Mucosa of gallbladder (tissue), 1 donor: Measurements from ENCODE around the gene APH1A. TPM values are rescaled to one million over a fixed set of nuclear protein-coding genes. Genes with fewer than 3 reads are reported as not detected.
"Not testable (repeated sequence)": the region's sequence is repeated elsewhere in the genome, so short reads cannot be mapped to it uniquely, and the experiment has no call there.

ENCODE experiments used
- DNase-seq: peaks from one replicate; pipeline ENCODE4 v3.0.0-alpha.2; 2020; ENCODE audit warnings: low spot score
- total RNA-seq: library from RNA; stranded (reverse); gene quantifications from one replicate; pipeline ENCODE4 v1.2.1, GENCODE V29; 2021
- donor health status: DM: no; HTN: no; CAD: no.

APH1A gene
- 145 TPM for total RNA-seq

DNA sequence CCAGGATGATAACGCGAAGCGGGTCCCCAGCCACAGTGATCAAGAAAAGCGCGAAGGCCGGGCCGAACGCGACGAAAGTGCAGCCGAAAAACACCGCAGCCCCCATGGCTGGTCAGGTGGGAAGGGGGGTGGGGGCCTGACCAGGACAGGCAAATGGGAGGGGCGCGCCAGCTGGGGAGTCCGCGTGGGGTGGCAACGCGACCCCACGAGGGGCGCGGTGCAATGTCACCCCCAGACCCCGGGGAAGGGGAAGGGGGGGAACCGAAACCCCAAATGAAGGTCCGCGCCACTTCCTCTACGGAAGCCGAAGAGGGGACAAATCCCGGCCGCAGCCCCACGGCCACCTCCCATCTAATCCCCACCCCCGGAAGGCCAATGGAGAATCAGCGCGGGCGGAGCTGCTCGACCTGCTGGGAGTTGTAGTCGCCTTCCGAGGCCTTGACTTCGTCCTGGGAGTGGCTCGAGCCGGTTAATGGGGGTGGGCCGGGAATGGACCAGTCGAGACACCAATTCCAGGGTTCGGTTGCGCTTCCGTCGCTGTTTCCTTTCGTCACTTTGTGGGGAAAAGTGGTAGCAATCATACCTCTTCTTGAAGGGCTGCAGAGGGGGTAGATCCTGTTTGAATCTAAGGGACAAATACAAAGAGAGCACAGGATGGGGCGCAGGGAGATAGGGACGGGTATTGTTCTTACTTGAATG lies at the start of gene APH1A:
Gene APH1A (minus strand): TSS at position 312 of the 699 bp plus-strand sequence. CDS start 206 bp downstream, at position 106.
- DNase-seq = peak; percentile 97

DNA sequence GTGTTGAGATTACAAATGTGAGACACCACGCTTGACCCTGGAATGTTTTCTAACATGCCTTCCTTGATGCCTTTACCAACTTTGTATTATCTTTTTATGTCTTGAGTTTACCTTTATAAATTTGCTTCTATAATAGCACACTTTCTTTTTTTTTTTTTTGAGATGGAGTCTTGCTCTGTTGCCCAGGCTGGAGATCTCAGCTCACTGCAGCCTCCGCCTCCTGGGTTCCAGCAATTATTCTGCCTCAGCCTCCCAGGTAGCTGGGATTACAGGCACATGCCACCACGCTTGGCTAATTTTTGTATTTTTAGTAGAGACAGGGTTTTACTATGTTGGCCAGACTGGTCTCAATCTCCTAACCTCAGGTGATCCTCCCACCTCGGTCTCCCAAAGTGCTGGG lies 45.9 kb upstream of the APH1A start:
- DNase-seq = not testable (repeated sequence)

DNA sequence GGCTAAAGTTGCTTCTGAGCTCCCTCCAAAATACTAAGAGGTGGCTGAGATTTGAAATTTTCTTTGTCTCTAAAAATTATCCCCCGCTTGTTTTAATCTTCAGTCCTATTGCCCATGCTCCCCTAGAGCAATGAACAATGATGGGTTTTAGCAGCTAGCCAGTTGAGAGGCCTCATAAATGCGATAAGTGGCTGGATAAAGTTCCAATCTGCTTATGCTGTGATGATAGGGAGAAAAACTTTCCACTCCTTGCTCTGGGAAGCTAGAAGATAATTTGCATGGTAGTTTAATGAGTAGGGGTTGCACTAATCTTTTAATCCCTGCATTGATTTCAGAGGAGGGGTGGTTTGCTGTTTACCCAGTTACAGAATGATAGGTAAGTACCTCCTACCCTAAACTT lies 42.9 kb upstream of the APH1A start:
- no peak for DNase-seq

DNA sequence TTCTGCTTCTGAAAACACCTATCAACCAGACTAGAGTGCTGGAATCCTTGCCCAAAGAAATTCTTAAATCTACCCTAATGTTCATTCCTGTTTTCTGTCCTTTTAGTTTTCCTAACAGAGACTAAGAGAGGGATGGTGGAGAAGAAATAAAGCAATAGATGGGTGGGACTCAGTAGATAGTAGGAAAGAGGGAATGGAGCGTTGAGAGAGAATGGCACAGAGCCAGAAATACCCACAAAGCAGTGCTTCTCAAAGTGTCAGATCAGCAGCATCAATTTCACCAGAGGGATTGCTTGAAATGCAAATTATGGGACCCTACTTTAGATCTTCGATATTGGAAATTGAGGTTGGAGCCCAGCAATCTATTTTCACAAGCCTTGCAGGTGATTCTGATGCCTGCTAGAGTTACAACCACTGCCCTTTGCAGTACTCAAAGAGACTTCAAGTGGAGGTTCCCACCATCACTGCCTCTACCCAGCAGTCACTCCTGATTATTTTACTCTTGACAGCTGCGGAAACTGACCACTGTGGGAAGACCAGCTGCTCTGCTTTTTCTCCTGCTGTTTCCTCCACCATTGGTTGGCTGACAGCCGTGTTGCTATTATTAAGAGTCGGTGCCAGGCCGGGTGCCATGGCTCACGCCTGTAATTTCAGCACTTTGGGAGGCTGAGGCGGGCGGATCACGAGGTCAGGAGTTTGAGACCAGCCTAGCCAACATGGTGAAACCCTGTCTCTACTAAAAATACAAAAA lies 41.1 kb upstream of the APH1A start:
- no peak for DNase-seq

DNA sequence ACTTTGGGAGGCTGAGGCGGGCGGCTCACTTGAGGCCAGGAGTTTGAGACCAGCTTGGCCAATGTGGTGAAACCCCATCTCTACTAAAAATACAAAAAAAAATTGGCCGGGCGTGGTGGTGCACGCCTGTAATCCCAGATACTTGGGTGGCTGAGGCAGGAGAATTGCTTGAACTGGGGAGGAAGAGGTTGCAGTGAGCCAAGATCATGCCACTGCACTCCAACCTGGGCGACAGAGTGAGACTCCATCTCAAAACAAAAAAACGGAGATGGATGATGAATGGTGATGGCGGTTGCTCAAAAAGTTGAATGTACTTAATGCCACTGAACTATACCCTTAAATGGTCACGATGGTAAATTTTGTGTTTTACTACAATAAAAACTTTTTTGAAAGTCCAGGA lies 39.8 kb upstream of the APH1A start:
- DNase-seq = not testable (repeated sequence)

DNA sequence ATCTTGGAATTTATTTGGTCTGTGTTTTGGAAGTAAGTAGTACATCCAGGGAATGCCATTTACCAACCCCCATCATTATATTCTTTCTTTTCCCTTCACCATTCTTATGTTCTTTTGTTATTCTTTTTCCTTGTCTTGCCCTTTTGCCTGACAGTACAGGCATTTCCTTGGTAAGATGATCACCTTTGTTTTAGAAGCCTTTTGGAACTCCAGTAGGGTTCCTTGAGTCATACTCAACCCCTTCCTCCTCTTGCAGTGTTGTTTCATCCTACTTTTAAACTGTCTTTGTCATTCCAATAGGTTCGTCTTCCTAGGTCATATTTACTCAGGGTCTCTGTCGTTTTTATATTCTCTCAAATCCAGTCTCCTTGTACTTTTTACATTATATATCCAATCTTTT lies 34.1 kb upstream of the APH1A start:
- no peak for DNase-seq

DNA sequence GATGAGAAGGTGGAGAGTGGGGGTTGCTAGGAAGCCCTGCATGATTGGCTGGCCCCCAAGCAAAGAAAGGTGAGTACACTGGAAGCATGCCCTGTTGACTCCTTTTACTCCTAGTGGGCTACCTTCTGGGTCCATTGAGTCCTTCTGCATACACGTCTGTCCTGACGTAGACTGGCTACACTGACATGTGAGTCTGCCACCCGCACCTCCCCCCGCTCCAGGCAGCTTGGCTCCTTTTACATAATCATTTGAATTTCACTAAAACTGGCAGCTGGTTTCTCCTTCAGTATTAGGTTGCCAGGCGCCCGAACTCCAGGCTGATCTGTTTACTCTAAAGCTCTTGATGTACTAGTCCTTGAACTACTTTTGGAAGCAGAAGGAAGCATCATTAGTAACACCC lies 33.5 kb upstream of the APH1A start:
- no peak for DNase-seq

DNA sequence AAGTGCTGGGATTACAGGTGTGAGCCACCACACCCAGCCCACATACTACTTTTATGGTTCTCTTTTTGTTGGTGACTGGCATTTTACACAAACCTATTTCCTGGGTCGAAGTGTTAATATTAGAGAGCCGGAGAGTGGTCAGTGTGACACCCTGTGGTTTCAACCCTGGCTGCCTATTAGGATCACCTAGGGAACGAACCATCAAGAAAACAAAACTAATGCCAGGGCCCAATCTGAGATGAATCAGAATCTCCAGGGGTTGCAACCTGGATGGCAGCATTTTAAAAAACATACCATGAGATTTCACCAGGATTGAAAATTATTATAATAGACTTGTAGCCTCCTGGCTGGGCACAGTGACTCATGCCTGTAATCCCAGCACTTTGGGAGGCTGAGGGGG lies 30.9 kb upstream of the APH1A start:
- no peak for DNase-seq

DNA sequence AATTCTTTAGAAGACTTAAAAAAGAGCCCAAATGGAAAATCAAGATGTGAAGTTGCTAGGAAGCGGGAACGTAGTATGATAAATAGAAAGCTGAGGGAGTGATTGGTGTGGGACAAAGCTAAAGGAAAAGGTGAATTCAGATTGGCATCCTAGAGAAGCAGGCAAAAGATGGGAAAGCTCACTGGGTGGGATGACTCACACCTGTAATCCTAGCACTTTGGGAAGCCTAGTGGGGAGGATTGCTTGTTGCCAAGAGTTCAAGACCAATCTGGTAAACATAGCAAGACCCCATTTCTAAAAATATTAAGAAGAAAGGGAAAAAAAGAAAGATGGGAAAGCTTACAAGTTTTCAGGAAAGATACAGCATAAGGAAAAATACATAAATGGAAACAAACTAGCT lies 26.7 kb upstream of the APH1A start:
- DNase-seq = no peak

DNA sequence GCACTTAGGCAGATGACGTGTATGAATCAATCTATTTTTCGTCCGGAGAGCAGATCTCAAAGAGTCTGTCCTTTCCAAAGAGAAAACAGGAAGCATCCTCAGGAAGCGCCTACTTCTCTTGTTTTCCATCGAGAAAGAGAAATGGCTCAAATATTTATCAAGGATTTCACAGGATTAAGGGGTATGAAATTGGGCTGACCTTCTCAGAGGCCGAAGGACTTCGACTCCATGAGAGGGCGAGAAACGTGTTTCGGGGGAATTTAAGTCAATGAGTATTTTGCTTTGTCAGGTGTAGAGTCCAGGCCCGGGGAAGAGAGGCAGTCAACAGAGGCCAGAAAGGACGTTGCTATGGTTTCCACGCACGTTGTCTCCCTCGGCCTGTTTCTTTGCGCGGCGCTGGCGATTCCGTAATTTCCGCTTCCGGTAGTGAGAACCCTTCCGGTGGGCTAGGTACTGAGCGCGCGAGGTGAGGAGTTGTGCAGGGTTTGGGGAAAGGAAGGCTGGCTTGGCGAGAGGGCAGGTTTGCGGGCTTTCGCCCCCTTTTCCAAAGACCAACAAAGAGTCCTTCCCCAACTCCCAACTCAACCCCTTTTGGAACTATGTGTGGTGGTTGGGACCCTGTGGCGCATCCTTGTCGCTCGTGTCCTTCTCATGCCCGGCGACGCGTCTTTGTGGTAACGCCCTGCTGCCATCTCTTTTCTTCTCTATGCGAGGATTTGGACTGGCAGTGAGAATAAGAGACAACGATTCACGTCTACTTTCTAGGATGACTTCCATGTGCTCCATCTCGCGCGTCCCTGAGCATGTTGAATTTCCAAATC lies 24.8 kb upstream of the APH1A start, which contains the start of gene MRPS21:
Gene MRPS21 (plus strand): TSS at position 429 of the 821 bp plus-strand sequence. CDS start 506 bp downstream, outside the sequence.
- peak; percentile 91 for DNase-seq

DNA sequence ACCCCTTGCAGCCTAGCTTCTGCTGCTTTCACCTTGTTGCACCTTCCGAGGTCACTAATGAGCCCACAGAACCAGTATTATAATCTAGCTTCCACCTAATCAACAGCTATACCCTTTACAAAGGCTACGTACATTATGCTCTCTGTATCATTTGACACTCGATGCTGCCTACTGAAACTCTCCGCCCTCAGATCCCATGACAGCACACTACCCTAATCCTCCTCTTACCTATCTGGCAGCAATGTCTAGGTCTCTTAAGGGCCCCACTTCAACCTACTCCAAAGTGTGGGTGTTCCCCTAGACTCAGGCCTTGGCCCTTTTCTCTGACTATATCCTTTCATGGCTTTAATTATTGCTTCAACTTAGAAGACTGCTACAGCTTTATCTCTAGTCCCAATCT lies 20.0 kb upstream of the APH1A start:
- DNase-seq = no peak

DNA sequence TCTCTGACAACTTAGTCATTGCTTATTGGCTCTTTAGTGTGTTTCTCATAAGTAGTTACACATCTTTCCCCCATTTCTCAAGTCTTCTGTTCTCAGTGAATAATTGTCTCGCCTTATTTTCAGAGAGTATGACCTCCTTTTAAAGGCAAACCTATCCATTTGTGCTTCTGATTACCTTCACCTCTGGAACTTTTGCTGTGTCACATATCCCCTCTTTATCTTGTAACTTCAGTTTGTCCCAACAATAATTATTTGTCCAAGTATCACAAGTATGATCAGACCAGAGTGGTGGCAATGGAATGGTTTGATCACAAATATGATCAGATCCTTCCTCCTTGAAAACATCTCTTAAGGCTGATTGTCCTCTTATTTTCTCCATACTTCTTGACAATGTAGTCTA lies 19.6 kb upstream of the APH1A start:
- no peak for DNase-seq

DNA sequence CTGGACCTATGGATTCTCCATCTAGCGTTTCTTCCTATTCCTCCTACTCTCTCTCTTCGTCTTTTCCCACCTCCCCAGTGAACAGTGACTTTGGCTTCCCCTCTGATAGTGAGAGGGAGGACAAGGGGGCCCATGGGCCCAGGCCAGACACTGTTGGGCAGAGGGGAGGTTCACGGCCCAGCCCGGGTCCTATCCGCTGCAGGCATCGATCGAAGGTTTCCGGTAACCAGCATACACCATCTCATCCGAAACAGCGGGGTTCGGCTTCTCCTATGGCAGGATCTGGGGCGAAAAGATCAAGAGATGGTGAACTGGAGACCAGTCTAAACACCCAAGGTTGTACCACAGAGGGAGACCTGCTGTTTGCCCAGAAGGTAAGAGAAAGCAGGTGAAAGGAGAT lies 14.4 kb upstream of the APH1A start:
- DNase-seq = no peak

DNA sequence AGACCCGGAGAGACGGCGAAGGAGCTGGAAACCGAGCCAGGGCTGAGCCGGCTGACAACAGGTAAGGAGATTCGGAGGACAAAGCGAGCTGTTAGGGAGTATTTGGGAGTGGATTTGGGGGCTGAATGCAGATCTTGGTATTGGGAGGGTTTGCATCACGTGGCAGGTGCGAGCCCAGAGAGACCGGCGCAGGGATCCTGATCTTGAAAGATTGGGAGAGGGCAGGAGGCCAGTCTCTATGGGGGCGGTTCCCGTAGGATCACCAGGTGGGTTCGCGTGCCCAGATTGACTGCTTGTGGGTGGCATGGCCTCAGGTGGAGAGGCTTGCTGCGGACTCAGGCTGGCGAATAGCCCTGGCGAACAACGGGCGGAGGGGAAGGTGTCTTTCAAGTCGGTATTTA lies 13.7 kb upstream of the APH1A start:
- peak; percentile 19 for DNase-seq

DNA sequence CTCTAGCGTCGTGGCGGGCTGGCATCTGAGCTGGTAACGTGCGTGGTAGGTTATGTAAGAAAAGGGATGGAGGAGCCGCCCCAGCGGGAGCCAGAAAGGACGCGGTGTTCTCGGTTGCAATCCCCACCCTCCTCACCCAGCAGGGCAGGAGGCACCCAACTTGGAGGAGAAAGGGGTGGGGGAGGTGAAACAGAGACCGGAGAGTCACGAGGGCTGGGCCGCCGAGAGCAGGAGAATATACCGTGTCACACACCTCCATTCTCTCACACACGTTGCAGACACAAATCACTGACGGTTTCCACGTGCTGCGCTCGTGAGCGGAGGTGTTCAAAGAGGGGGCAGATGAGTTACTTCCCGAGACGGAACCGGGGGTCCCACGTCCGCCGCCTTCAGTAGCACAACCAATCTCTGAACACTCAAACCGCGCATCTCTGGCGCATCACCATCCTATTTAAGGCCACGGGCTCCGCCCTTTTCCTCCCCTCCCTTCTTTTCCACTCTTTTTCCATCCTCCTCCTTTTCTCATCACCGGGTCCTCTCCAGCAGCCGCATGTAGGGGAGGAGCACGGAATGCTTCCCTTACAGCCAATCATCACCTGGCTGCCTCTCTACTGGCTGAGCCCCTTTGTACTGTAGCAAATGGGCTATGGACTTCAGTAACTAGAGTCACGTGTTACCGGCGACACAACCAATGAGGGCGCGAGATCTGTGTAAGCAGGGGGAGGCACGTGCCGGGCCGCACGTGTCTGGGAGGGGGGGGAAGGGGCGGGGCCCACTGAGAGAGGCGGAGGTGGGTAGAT lies 13.1 kb upstream of the APH1A start, which contains the start of gene CIART:
Gene CIART (plus strand): TSS at position 797 of the 800 bp plus-strand sequence. CDS start 714 bp downstream, outside the sequence.
- DNase-seq = peak; percentile 96

DNA sequence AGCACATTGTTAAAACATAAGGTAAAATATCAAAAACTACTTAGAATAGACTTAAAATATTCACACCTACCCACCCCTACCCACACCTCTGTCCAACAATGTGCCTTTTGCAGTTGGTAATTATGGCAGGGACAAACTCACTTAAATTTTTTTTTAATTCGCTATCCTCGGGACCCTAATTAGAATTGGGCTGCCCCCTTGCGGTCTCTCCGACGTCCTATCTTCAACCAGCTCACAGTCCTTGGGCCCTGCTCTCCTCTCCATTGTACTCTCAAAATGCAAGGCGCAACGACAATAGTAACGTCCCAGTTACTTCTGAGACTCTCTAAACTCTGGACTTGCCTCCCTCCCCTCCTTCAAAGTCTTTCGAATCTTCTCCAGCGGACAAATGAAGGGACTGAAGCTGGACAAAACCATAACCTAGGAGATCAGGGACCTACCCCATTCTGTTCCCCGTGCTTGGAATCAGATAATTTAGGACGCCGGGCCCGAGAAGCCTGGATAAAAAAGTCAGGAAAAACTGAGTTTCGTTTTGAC lies 12.5 kb upstream of the APH1A start:
- peak; percentile 72 for DNase-seq

DNA sequence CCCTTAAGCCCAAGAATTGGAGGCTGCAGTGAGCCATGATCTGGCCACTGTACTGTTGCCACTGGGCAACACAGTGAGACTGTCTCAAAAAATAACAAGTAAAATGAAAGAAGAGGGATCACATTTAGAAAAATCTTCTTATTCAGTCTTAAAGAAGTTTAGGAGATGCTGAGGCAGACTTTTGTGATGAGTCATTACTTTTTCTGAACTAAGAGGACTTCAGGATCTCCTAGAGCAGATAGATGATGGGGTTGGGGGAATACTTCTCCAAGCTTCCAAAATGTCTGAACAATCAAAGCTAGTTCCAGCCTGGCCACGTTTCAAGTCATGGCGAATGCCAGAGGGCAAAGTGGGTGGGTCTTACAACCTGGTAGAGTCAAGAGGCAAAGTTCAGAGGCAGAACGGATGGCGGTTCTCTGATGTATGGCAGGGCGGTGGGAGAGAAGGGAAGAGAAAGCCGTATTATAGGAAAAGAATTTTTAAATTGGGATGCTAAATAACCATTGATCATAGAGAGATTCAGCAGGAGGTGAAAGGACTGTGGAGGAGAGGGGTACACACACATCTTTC lies 11.4 kb upstream of the APH1A start:
- no peak for DNase-seq

DNA sequence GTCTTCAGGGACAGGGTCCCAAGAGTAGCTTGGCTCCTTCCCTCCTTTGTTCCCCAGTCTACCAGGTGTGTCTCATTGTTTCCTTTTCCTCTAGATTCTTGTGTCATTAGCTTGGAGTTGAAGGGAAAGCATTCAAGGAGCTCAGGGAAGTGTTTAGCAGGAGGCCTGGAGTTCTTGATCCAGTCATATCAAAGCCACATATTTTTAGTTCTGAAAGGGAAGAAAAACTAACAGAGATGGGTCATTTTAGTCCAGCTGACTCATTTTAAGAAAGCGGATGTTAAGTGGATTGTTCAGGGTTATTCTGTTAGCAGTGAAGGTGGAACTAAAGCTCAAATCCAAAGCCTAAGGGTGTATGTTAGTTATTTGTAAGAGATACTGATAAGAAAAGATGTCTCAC lies 4.5 kb upstream of the APH1A start:
- DNase-seq = no peak

DNA sequence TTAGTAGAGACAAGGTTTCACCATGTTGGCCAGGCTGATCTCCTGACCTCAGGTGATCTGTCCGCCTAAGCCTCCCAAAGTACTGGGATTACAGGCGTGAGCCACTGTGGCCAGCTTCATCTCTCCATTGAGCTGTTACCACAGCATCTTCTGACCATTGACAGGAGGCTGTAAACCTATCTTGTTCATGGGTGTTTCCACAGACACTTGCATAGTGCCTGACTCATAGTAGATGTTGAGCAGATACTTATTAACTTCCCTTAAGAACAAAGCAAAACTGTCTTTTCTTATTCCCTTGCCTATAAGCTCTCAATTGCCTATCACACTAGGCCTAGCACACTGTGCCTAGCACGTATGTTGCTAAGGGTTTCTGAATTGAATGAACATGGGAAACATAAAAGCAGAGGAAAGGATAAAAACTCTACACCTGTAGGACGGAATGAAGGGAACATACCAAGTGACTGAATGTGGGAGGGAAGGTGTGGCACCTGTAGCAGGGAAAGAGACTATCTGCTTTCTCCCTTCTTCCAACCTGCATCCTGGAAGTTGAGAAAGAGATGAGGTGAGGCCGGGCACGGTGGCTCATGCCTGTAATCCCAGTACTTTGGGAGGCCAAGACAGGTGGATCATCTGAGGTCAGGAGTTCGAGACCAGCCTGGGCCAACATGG lies 2.6 kb upstream of the APH1A start:
- DNase-seq = no peak

DNA sequence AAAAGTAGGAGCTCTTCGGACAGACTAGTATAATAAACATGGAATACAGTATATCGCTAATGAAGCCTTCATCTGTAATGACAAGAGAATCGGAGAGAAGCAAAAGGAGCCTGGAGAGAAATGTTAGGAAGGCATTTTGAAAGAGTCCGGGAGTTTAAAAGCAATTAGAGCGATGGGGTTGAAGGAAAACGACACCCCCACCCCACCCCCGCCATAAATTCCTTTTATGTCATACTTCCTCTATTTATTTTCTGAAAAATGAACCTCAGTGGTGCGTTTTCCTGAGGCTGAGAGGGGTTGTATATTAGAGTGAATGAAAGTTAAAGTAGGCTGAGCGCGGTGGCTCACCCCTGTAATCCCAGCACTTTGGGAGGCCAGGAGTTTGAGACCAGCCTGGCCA lies 635 bp upstream of the APH1A start:
- no peak for DNase-seq
